CD4-positive, alpha-beta T cell (primary cell): ENCODE data around the gene TAX1BP1. TPM values are rescaled to one million over a fixed set of nuclear protein-coding genes. Genes with fewer than 3 reads are reported as not detected.

ENCODE experiments used
- ATAC-seq: fragments of 200-7000 bp; cut with Tn5 transposase; one replicate; pipeline ENCODE4 v1.10.0; 2022; ENCODE audit warnings: mild to moderate bottlenecking; ENCODE audit not compliant: poor library complexity
- CTCF ChIA-PET: fragments of 350-600 bp; sonication (Branson Sonifier 250); formaldehyde crosslinking; loops from one replicate; lab custom pipeline; 2021; ENCODE audit warnings: antibody characterized with exemption, inconsistent platforms; lab: Charles Lee
- POLR2A ChIA-PET: fragments of 350-600 bp; sonication (Branson Sonifier 250); formaldehyde crosslinking; loops from one replicate; lab custom pipeline; 2021; ENCODE audit warnings: antibody characterized with exemption, inconsistent platforms; lab: Charles Lee
- DNase-seq, 14 experiments: peaks; one replicate each; pipeline ENCODE4 v3.0.0-alpha.2; 2013 to 2020; ENCODE audit warnings: mixed read lengths in 2 of 14
- H3K27ac ChIP-seq, 2 donors: one replicate each; pipeline versions ENCODE4 v1.5.1 to v1.7.0; 2013; ENCODE audit warnings: low read length in 2 of 2, low read depth in 1 of 2, mild to moderate bottlenecking in 1 of 2
- H3K27me3 ChIP-seq, 2 experiments: 1 replicate in 1 of 2; 2 replicates in 1 of 2; pipeline versions ENCODE4 v1.6.1 to v1.7.0; 2013; ENCODE audit warnings: low read length in 2 of 2, control low read depth in 1 of 2, mild to moderate bottlenecking in 1 of 2, moderate library complexity in 1 of 2; ENCODE audit not compliant: insufficient read depth in 2 of 2, control insufficient read depth in 1 of 2
- H3K36me3 ChIP-seq: one replicate; pipeline ENCODE4 v1.6.1; 2013; ENCODE audit warnings: low read length, control low read depth; ENCODE audit not compliant: insufficient read depth
- H3K4me1 ChIP-seq: one replicate; pipeline ENCODE4 v1.6.1; 2013; ENCODE audit warnings: low read length, control low read depth; ENCODE audit not compliant: insufficient read depth
- H3K4me3 ChIP-seq: one replicate; pipeline ENCODE4 v1.5.1; 2013; ENCODE audit warnings: mild to moderate bottlenecking, low read length, moderate library complexity
- H3K9me3 ChIP-seq, 2 experiments: 1 replicate in 1 of 2; 2 replicates in 1 of 2; pipeline versions ENCODE4 v1.6.1 to v1.7.0; 2013; ENCODE audit warnings: low read length in 2 of 2, mild to moderate bottlenecking in 2 of 2, control low read depth in 1 of 2, moderate library complexity in 1 of 2; ENCODE audit not compliant: control insufficient read depth in 1 of 2, insufficient read depth in 1 of 2
- H3K27ac Mint-ChIP-seq: one replicate; pipeline ENCODE4 v1.8.0; 2020; ENCODE audit warnings: mixed read lengths
- H3K27me3 Mint-ChIP-seq: one replicate; pipeline ENCODE4 v1.8.0; 2021; ENCODE audit warnings: mixed read lengths
- H3K36me3 Mint-ChIP-seq: one replicate; pipeline ENCODE4 v1.8.0; 2021; ENCODE audit warnings: low read depth, mixed read lengths
- H3K4me1 Mint-ChIP-seq: one replicate; pipeline ENCODE4 v1.8.0; 2021; ENCODE audit warnings: low read depth, mixed read lengths
- H3K4me3 Mint-ChIP-seq: one replicate; pipeline ENCODE4 v1.8.0; 2020; ENCODE audit warnings: mild to moderate bottlenecking, mixed read lengths
- H3K9me3 Mint-ChIP-seq: one replicate; pipeline ENCODE4 v1.8.0; 2020; ENCODE audit warnings: mixed read lengths
- CTCF ChIP-seq: fragments of 200-600 bp; IDR thresholded peaks from one replicate; pipeline ENCODE4 v1.8.0; 2022; ENCODE audit warnings: antibody characterized with exemption, mild to moderate bottlenecking
- intact Hi-C, 2 experiments: fragments of 100-400 bp; cut with DNase I in 1 of 2; cut with micrococcal nuclease in 1 of 2; formaldehyde crosslinking; loops; one replicate each; pipeline versions ENCODE4 v1.15.1 to v1.9.0; 2023 to 2025; cut with DNase I, micrococcal nuclease
- total RNA-seq, 174 experiments: library from RNA in 2 of 174; stranded (reverse) in 2 of 174; gene quantifications; one replicate each; pipeline ENCODE4 v1.2.3 and lab custom pipeline; 2021 to 2026

The TAX1BP1 gene
- total RNA-seq, 2 experiments from 2014 or later: 115 TPM

DNA sequence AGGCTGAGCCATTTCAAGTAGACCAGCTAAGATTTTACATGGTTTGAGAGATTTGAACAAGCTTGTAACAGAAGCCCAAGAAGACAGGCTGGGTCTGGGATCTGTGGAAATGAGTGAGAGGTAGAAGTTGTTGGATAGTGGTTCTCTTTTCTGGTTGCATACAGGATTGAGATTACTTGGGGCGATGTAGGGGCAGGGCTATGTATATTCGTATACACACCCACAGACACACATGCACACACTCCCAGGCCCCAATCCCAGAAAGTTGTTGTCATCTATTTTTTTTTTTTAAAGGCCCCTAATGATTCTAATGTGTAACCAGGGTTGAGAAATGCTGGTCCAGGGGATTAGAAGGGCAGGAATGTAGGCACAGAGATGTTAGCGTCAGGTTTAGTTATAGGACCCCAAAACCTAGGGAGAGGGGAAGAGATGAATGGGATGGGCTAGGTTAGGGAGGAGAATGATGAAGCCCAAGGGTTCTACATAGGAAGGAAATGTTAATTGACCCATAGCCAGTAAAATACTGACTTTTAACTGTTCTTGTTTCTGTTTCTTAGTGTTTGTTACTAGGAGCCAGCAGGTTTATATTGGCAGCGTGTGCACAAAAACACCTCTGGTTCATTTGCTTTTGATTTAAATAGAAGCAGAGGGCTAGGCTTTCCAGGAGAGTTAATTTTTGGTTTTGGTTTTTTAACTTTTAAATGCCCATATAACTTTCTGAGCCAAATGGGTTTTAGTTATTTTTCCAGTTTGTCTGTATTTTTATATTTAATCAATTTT lies 7.8 kb downstream of the TAX1BP1 start:
- DNase-seq (no peak), ATAC-seq (no peak)
- peaks cover 61% of the 10 kb centered on the region for H3K36me3 Mint-ChIP-seq
- no peak overlapping the region for H3K27ac Mint-ChIP-seq
- no peak overlapping the region for H3K27ac ChIP-seq
- H3K4me3 ChIP-seq: no peak overlapping the region
- H3K27me3 Mint-ChIP-seq: no peaks in the 10 kb centered on the region
- H3K36me3 ChIP-seq: peaks cover 45% of the 10 kb centered on the region
- H3K4me1 Mint-ChIP-seq: peaks cover 63% of the 10 kb centered on the region
- ChIA-PET POLR2A (no interaction called here), CTCF (no interaction called here)
- no peak for TF ChIP-seq CTCF
- H3K4me1 ChIP-seq: peaks cover 8% of the 10 kb centered on the region
- intact Hi-C loops: loop anchor here in 1 of 2 experiments (5.0 to 10.0 kb wide), 2 partner anchors 35 to 553 kb away; no protein-coding TSS in a partner anchor
- no peaks in the 10 kb centered on the region for H3K9me3 Mint-ChIP-seq
- H3K9me3 ChIP-seq: no peaks in the 10 kb centered on the region
- H3K27me3 ChIP-seq: no peaks in the 10 kb centered on the region
- H3K4me3 Mint-ChIP-seq: no peak overlapping the region

- Mint-ChIP-seq H3K4me1 (peaks cover 66% of the 10 kb centered on the region), H3K27ac (no peak overlapping the region), H3K4me3 (no peak overlapping the region), H3K36me3 (peaks cover 75% of the 10 kb centered on the region), H3K9me3 (no peaks in the 10 kb centered on the region), H3K27me3 (no peaks in the 10 kb centered on the region)
- Histone ChIP-seq H3K4me3 (no peak overlapping the region), H3K27ac (no peak overlapping the region), H3K36me3 (peaks cover 56% of the 10 kb centered on the region), H3K9me3 (no peaks in the 10 kb centered on the region), H3K27me3 (no peaks in the 10 kb centered on the region), H3K4me1 (peaks cover 3% of the 10 kb centered on the region)
- ATAC-seq: no peak
- ChIA-PET POLR2A (no interaction called here), CTCF (no interaction called here)
- no peak for DNase-seq
- TF ChIP-seq CTCF: no peak
- intact Hi-C loops: no loop called here
These were observed 10.4 kb downstream of the TAX1BP1 start for GRCh38 chr7:27750316-27750715.

DNA sequence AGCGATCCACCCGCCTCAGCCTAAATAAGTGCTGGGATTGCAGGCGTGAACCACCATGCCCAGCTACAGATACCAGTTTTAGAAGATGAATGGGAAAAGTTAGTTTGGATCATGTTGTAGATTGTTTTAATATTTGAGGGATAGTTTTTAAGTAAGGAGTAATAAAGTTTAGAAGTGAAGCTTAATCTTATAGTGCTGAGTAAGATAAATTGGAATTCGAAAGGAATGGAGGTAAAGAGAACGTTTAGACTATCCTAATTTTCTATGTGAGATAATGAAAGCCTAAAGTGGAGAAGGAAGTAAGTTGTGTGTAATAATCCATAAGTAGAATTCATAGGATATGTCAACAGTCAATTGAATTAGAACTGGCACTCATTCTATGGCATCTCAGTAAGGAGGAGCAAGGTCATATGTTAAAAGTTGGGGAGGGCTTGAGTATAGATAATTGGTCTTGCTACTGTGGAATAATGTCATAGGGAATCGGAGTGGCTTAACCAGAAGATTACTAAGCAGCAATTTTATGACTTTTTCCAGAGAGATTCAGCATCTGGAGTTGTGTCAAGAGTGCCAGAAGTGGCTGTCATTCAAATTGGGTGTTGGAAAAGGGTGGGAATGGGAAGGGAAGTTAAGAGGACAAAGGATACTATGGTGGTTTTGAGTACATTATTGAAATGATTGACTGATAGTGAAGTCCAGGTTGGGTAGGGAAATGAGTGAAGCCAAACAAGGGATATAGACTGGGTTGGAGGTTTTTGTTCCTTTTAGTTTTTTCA lies 12.1 kb downstream of the TAX1BP1 start:
- H3K4me3 ChIP-seq: no peak overlapping the region
- no peaks in the 10 kb centered on the region for H3K27me3 ChIP-seq
- ChIA-PET CTCF (no interaction called here), POLR2A (no interaction called here)
- peaks cover 3% of the 10 kb centered on the region for H3K4me1 ChIP-seq
- ATAC-seq (no peak), DNase-seq (no peak)
- H3K27ac ChIP-seq: no peak overlapping the region
- no peaks in the 10 kb centered on the region for H3K9me3 ChIP-seq
- no peak overlapping the region for H3K4me3 Mint-ChIP-seq
- TF ChIP-seq CTCF: no peak
- H3K27ac Mint-ChIP-seq: no peak overlapping the region
- no peaks in the 10 kb centered on the region for H3K9me3 Mint-ChIP-seq
- H3K4me1 Mint-ChIP-seq: peaks cover 74% of the 10 kb centered on the region
- H3K27me3 Mint-ChIP-seq: no peaks in the 10 kb centered on the region
- H3K36me3 ChIP-seq: peaks cover 68% of the 10 kb centered on the region
- H3K36me3 Mint-ChIP-seq: peaks cover 92% of the 10 kb centered on the region
- intact Hi-C loops: no loop called here
